BLaER1 treated with 17β-estradiol and CSF1 and Interleukin-3, amounts not matched to agents 10 nM and 100 nM (cell line): Measurements from ENCODE around the gene SLC16A12.
"Not testable (repeated sequence)": the region's sequence is repeated elsewhere in the genome, so short reads cannot be mapped to it uniquely, and the experiment has no call there.

ENCODE experiments used
- H3K27ac ChIP-seq, 11 experiments: shearing (Covaris generic); formaldehyde crosslinking; 2 replicates each; pipeline ENCODE4 v1.8.1; 2022
- H3K27me3 ChIP-seq, 11 experiments: shearing (Covaris generic); formaldehyde crosslinking; 2 replicates each; pipeline ENCODE4 v1.8.1; 2022
- H3K36me3 ChIP-seq, 11 experiments: shearing (Covaris generic); formaldehyde crosslinking; 2 replicates each; pipeline ENCODE4 v1.8.1; 2022
- H3K4me1 ChIP-seq, 10 experiments: shearing (Covaris generic); formaldehyde crosslinking; 2 replicates each; pipeline ENCODE4 v1.8.1; 2022
- H3K4me2 ChIP-seq, 11 experiments: shearing (Covaris generic); formaldehyde crosslinking; 2 replicates each; pipeline ENCODE4 v1.8.1; 2022
- H3K4me3 ChIP-seq, 10 experiments: shearing (Covaris generic); formaldehyde crosslinking; 2 replicates each; pipeline ENCODE4 v1.8.1; 2022
- H3K9ac ChIP-seq, 11 experiments: shearing (Covaris generic); formaldehyde crosslinking; 2 replicates each; pipeline ENCODE4 v1.8.1; 2022
- H3K9me3 ChIP-seq, 11 experiments: shearing (Covaris generic); formaldehyde crosslinking; replicated peaks in 1 of 11; 2 replicates each; pipeline ENCODE4 v1.8.1; 2022
- H4K20me1 ChIP-seq, 11 experiments: shearing (Covaris generic); formaldehyde crosslinking; 2 replicates each; pipeline ENCODE4 v1.8.1; 2022
- Cebpa-rat ChIP-seq, 11 experiments: shearing (Covaris generic); IDR thresholded peaks; 2 replicates each; pipeline ENCODE4 v1.8.1; 2022

The SLC16A12 gene

GRCh38 chr10:89550509-89550908 is 15.1 kb upstream of the SLC16A12 start:
- no peaks in the 10 kb centered on the region for H3K36me3 ChIP-seq
- H3K4me1 ChIP-seq = no peaks in the 10 kb centered on the region; a peak in 1 of 20 replicates
- H4K20me1 ChIP-seq = no peaks in the 10 kb centered on the region
- no peak for TF ChIP-seq Cebpa-rat (IDR thresholded peaks at IDR 0.05)
- no peak overlapping the region for H3K27ac ChIP-seq
- no peak overlapping the region for H3K9ac ChIP-seq
- H3K4me3 ChIP-seq = no peak overlapping the region
- H3K27me3 ChIP-seq = no peaks in the 10 kb centered on the region
- no peak overlapping the region for H3K4me2 ChIP-seq
- peaks cover 0 to 16% (median 10%) of the 10 kb centered on the region in 11 experiments; a peak in 14 of 22 replicates for H3K9me3 ChIP-seq

GRCh38 chr10:89549510-89549909 is 14.1 kb upstream of the SLC16A12 start:
- no peaks in the 10 kb centered on the region; a peak in 1 of 20 replicates for H3K4me1 ChIP-seq
- H3K9me3 ChIP-seq = peaks cover 0 to 19% (median 10%) of the 10 kb centered on the region in 11 experiments; a peak in 14 of 22 replicates
- H3K27ac ChIP-seq = no peak overlapping the region
- H3K4me3 ChIP-seq = no peak overlapping the region
- no peak overlapping the region for H3K9ac ChIP-seq
- no peak overlapping the region for H3K4me2 ChIP-seq
- no peaks in the 10 kb centered on the region for H3K27me3 ChIP-seq
- H3K36me3 ChIP-seq = no peaks in the 10 kb centered on the region
- no peaks in the 10 kb centered on the region for H4K20me1 ChIP-seq
- TF ChIP-seq Cebpa-rat (IDR thresholded peaks at IDR 0.05) = no peak

GRCh38 chr10:89548673-89549072 is 13.3 kb upstream of the SLC16A12 start:
- Histone ChIP-seq H3K4me2 (no peak overlapping the region), H3K27me3 (no peaks in the 10 kb centered on the region), H4K20me1 (no peaks in the 10 kb centered on the region), H3K9me3 (peaks cover 0 to 19% (median 10%) of the 10 kb centered on the region in 11 experiments; a peak in 14 of 22 replicates), H3K4me3 (no peak overlapping the region), H3K9ac (no peak overlapping the region), H3K36me3 (no peaks in the 10 kb centered on the region), H3K4me1 (no peaks in the 10 kb centered on the region; a peak in 1 of 20 replicates), H3K27ac (no peak overlapping the region)
- TF ChIP-seq Cebpa-rat (IDR thresholded peaks at IDR 0.05) = no peak

- Histone ChIP-seq H3K36me3 (no peaks in the 10 kb centered on the region), H3K27me3 (no peaks in the 10 kb centered on the region), H4K20me1 (no peaks in the 10 kb centered on the region), H3K4me3 (no peak overlapping the region), H3K4me2 (no peak overlapping the region), H3K4me1 (no peaks in the 10 kb centered on the region; a peak in 1 of 20 replicates), H3K9ac (no peak overlapping the region), H3K27ac (no peak overlapping the region), H3K9me3 (peaks cover 0 to 19% (median 10%) of the 10 kb centered on the region in 11 experiments; a peak in 14 of 22 replicates)
- TF ChIP-seq Cebpa-rat (IDR thresholded peaks at IDR 0.05) = no peak
These were observed 12.6 kb upstream of the SLC16A12 start for GRCh38 chr10:89547853-89548513.

- H3K27ac ChIP-seq, H3K4me1 ChIP-seq, H3K36me3 ChIP-seq, H3K4me3 ChIP-seq, H4K20me1 ChIP-seq, H3K4me2 ChIP-seq, H3K27me3 ChIP-seq, H3K9ac ChIP-seq: not testable (repeated sequence)
- H3K9me3 ChIP-seq = peaks cover 0 to 14% (median 6%) of the 10 kb centered on the region in 11 experiments; a peak in 13 of 22 replicates
These were observed 11.3 kb upstream of the SLC16A12 start for GRCh38 chr10:89546651-89547050.

- Histone ChIP-seq H3K4me2 (no peak overlapping the region), H3K4me1 (no peaks in the 10 kb centered on the region; a peak in 1 of 20 replicates), H3K9ac (no peak overlapping the region), H3K4me3 (no peak overlapping the region), H3K27me3 (no peaks in the 10 kb centered on the region), H4K20me1 (no peaks in the 10 kb centered on the region), H3K9me3 (peaks cover 0 to 8% (median 0%) of the 10 kb centered on the region in 11 experiments; a peak in 4 of 22 replicates), H3K36me3 (no peaks in the 10 kb centered on the region), H3K27ac (no peak overlapping the region)
- no peak for TF ChIP-seq Cebpa-rat (IDR thresholded peaks at IDR 0.05)
These were observed 8.4 kb upstream of the SLC16A12 start for GRCh38 chr10:89543841-89544240.

- H3K4me2 ChIP-seq = no peak overlapping the region
- H3K9ac ChIP-seq = no peak overlapping the region
- H4K20me1 ChIP-seq = no peaks in the 10 kb centered on the region
- H3K36me3 ChIP-seq = no peaks in the 10 kb centered on the region
- no peak overlapping the region for H3K27ac ChIP-seq
- no peak overlapping the region for H3K4me3 ChIP-seq
- H3K9me3 ChIP-seq = peaks cover 9 to 16% (median 13%) of the 10 kb centered on the region in 11 experiments; a peak in 21 of 22 replicates
- H3K27me3 ChIP-seq = no peaks in the 10 kb centered on the region
- no peaks in the 10 kb centered on the region for H3K4me1 ChIP-seq
- no peak for TF ChIP-seq Cebpa-rat (IDR thresholded peaks at IDR 0.05)
These were observed 5.1 kb upstream of the SLC16A12 start for GRCh38 chr10:89540420-89540949.

- H3K27ac ChIP-seq = no peak overlapping the region
- H4K20me1 ChIP-seq = no peaks in the 10 kb centered on the region
- H3K4me1 ChIP-seq = no peaks in the 10 kb centered on the region
- H3K4me3 ChIP-seq = no peak overlapping the region
- no peaks in the 10 kb centered on the region for H3K27me3 ChIP-seq
- H3K9me3 ChIP-seq = peaks cover 14 to 27% (median 25%) of the 10 kb centered on the region in 11 experiments
- H3K36me3 ChIP-seq = no peaks in the 10 kb centered on the region
- H3K4me2 ChIP-seq = no peak overlapping the region
- TF ChIP-seq Cebpa-rat (IDR thresholded peaks at IDR 0.05) = no peak
- H3K9ac ChIP-seq = no peak overlapping the region
These were observed 2.0 kb upstream of the SLC16A12 start for GRCh38 chr10:89537364-89537763.

GRCh38 chr10:89536013-89536354 is 590 bp upstream of the SLC16A12 start:
- no peaks in the 10 kb centered on the region for H3K27me3 ChIP-seq
- no peak overlapping the region for H3K9ac ChIP-seq
- TF ChIP-seq Cebpa-rat (IDR thresholded peaks at IDR 0.05) = no peak
- H3K4me3 ChIP-seq = no peak overlapping the region
- H3K36me3 ChIP-seq = no peaks in the 10 kb centered on the region
- H3K27ac ChIP-seq = no peak overlapping the region
- peaks cover 14 to 27% (median 25%) of the 10 kb centered on the region in 11 experiments for H3K9me3 ChIP-seq
- H3K4me2 ChIP-seq = no peak overlapping the region
- no peaks in the 10 kb centered on the region for H4K20me1 ChIP-seq
- no peaks in the 10 kb centered on the region for H3K4me1 ChIP-seq

- Histone ChIP-seq H3K27me3 (no peaks in the 10 kb centered on the region), H3K9ac (no peak overlapping the region), H3K9me3 (peaks cover 14 to 27% (median 25%) of the 10 kb centered on the region in 11 experiments), H3K4me3 (no peak overlapping the region), H3K27ac (no peak overlapping the region), H3K4me1 (no peaks in the 10 kb centered on the region), H3K4me2 (no peak overlapping the region), H3K36me3 (no peaks in the 10 kb centered on the region), H4K20me1 (no peaks in the 10 kb centered on the region)
- no peak for TF ChIP-seq Cebpa-rat (IDR thresholded peaks at IDR 0.05)
These were observed 598 bp downstream of the SLC16A12 start for GRCh38 chr10:89534826-89535166.
